ENCODE data around the gene SLX9.

Gene SLX9

GRCh38 chr21:44957047-44957831 is 17.4 kb downstream of the SLX9 start:
- Histone ChIP-seq H3K27ac (ENCODE audit: low read depth, low read length) (no peak overlapping the region), H3K27me3 (ENCODE audit: control insufficient read depth, insufficient read depth, low read length) (no peaks in the 10 kb centered on the region), H3K9me3 (ENCODE audit: control insufficient read depth, insufficient read depth, low read depth, low read length) (no peaks in the 10 kb centered on the region), H3K9ac (ENCODE audit: low read length) (no peak overlapping the region), H3K36me3 (ENCODE audit: control insufficient read depth, insufficient read depth, low read length) (peaks cover 72% of the 10 kb centered on the region), H3K4me3 (ENCODE audit: low read depth, low read length) (no peak overlapping the region), H3K4me1 (ENCODE audit: control insufficient read depth, insufficient read depth, low read length) (peaks cover 4% of the 10 kb centered on the region; the same call in 1 of the 2 replicates)

GRCh38 chr21:44957901-44958451 is 18.1 kb downstream of the SLX9 start:
- Histone ChIP-seq H3K9me3 (ENCODE audit: control insufficient read depth, insufficient read depth, low read depth, low read length) (no peaks in the 10 kb centered on the region), H3K36me3 (ENCODE audit: control insufficient read depth, insufficient read depth, low read length) (peaks cover 78% of the 10 kb centered on the region), H3K4me3 (ENCODE audit: low read depth, low read length) (no peak overlapping the region), H3K27me3 (ENCODE audit: control insufficient read depth, insufficient read depth, low read length) (no peaks in the 10 kb centered on the region), H3K27ac (ENCODE audit: low read depth, low read length) (no peak overlapping the region), H3K9ac (ENCODE audit: low read length) (no peak overlapping the region), H3K4me1 (ENCODE audit: control insufficient read depth, insufficient read depth, low read length) (peaks cover 4% of the 10 kb centered on the region; the same call in 1 of the 2 replicates)

GRCh38 chr21:44958471-44959191 is 18.8 kb downstream of the SLX9 start:
- Histone ChIP-seq H3K9ac (ENCODE audit: low read length) (no peak overlapping the region), H3K27me3 (ENCODE audit: control insufficient read depth, insufficient read depth, low read length) (no peaks in the 10 kb centered on the region), H3K4me3 (ENCODE audit: low read depth, low read length) (no peak overlapping the region), H3K4me1 (ENCODE audit: control insufficient read depth, insufficient read depth, low read length) (peaks cover 4% of the 10 kb centered on the region; the same call in 1 of the 2 replicates), H3K9me3 (ENCODE audit: control insufficient read depth, insufficient read depth, low read depth, low read length) (no peaks in the 10 kb centered on the region), H3K27ac (ENCODE audit: low read depth, low read length) (peak overlapping the region; percentile 75; the same call in 1 of the 2 replicates), H3K36me3 (ENCODE audit: control insufficient read depth, insufficient read depth, low read length) (peaks cover 76% of the 10 kb centered on the region)

GRCh38 chr21:44959376-44960091 is 19.7 kb downstream of the SLX9 start:
- Histone ChIP-seq H3K9me3 (ENCODE audit: control insufficient read depth, insufficient read depth, low read depth, low read length) (no peaks in the 10 kb centered on the region), H3K9ac (ENCODE audit: low read length) (no peak overlapping the region), H3K4me3 (ENCODE audit: low read depth, low read length) (no peak overlapping the region), H3K27ac (ENCODE audit: low read depth, low read length) (no peak overlapping the region), H3K4me1 (ENCODE audit: control insufficient read depth, insufficient read depth, low read length) (peaks cover 4% of the 10 kb centered on the region; the same call in 1 of the 2 replicates), H3K36me3 (ENCODE audit: control insufficient read depth, insufficient read depth, low read length) (peaks cover 74% of the 10 kb centered on the region), H3K27me3 (ENCODE audit: control insufficient read depth, insufficient read depth, low read length) (no peaks in the 10 kb centered on the region)

GRCh38 chr21:44960141-44961092 is 20.6 kb downstream of the SLX9 start:
- Histone ChIP-seq H3K36me3 (ENCODE audit: control insufficient read depth, insufficient read depth, low read length) (peaks cover 73% of the 10 kb centered on the region), H3K27ac (ENCODE audit: low read depth, low read length) (no peak overlapping the region), H3K9ac (ENCODE audit: low read length) (no peak overlapping the region), H3K27me3 (ENCODE audit: control insufficient read depth, insufficient read depth, low read length) (no peaks in the 10 kb centered on the region), H3K4me3 (ENCODE audit: low read depth, low read length) (no peak overlapping the region), H3K9me3 (ENCODE audit: control insufficient read depth, insufficient read depth, low read depth, low read length) (no peaks in the 10 kb centered on the region), H3K4me1 (ENCODE audit: control insufficient read depth, insufficient read depth, low read length) (peaks cover 4% of the 10 kb centered on the region; the same call in 1 of the 2 replicates)

- H3K4me3 ChIP-seq (ENCODE audit: low read depth, low read length) = no peak overlapping the region
- H3K27me3 ChIP-seq (ENCODE audit: control insufficient read depth, insufficient read depth, low read length) = no peaks in the 10 kb centered on the region
- H3K36me3 ChIP-seq (ENCODE audit: control insufficient read depth, insufficient read depth, low read length) = peaks cover 72% of the 10 kb centered on the region
- no peaks in the 10 kb centered on the region for H3K9me3 ChIP-seq (ENCODE audit: control insufficient read depth, insufficient read depth, low read depth, low read length)
- peaks cover 4% of the 10 kb centered on the region; the same call in 1 of the 2 replicates for H3K4me1 ChIP-seq (ENCODE audit: control insufficient read depth, insufficient read depth, low read length)
- no peak overlapping the region for H3K27ac ChIP-seq (ENCODE audit: low read depth, low read length)
- H3K9ac ChIP-seq (ENCODE audit: low read length) = no peak overlapping the region
Observed at GRCh38 chr21:44962403-44962966, 22.7 kb downstream of the SLX9 start.

- peaks cover 74% of the 10 kb centered on the region for H3K36me3 ChIP-seq (ENCODE audit: control insufficient read depth, insufficient read depth, low read length)
- H3K27me3 ChIP-seq (ENCODE audit: control insufficient read depth, insufficient read depth, low read length) = no peaks in the 10 kb centered on the region
- H3K9ac ChIP-seq (ENCODE audit: low read length) = no peak overlapping the region
- H3K4me3 ChIP-seq (ENCODE audit: low read depth, low read length) = no peak overlapping the region
- peaks cover 5% of the 10 kb centered on the region; the same call in 1 of the 2 replicates for H3K4me1 ChIP-seq (ENCODE audit: control insufficient read depth, insufficient read depth, low read length)
- H3K27ac ChIP-seq (ENCODE audit: low read depth, low read length) = no peak overlapping the region
- no peaks in the 10 kb centered on the region for H3K9me3 ChIP-seq (ENCODE audit: control insufficient read depth, insufficient read depth, low read depth, low read length)
Observed at GRCh38 chr21:44964381-44964780, 24.6 kb downstream of the SLX9 start.

GRCh38 chr21:44965251-44966022 is 25.6 kb downstream of the SLX9 start:
- no peak overlapping the region for H3K27ac ChIP-seq (ENCODE audit: low read depth, low read length)
- H3K4me1 ChIP-seq (ENCODE audit: control insufficient read depth, insufficient read depth, low read length) = peaks cover 15% of the 10 kb centered on the region
- H3K4me3 ChIP-seq (ENCODE audit: low read depth, low read length) = no peak overlapping the region
- peaks cover 69% of the 10 kb centered on the region for H3K36me3 ChIP-seq (ENCODE audit: control insufficient read depth, insufficient read depth, low read length)
- no peak overlapping the region for H3K9ac ChIP-seq (ENCODE audit: low read length)
- no peaks in the 10 kb centered on the region for H3K9me3 ChIP-seq (ENCODE audit: control insufficient read depth, insufficient read depth, low read depth, low read length)
- no peaks in the 10 kb centered on the region for H3K27me3 ChIP-seq (ENCODE audit: control insufficient read depth, insufficient read depth, low read length)
